Measurements from ENCODE around the gene ODAPH. TPM values are rescaled to one million over a fixed set of nuclear protein-coding genes. Genes with fewer than 3 reads are reported as not detected.

Gene ODAPH
- total and polyA plus RNA-seq, 2 donors (not counting 1 experiment from before 2014, with no cell fraction given), result not detected

GRCh38 chr4:75584067-75584466 lies 28.2 kb downstream of the ODAPH start:
- H4K20me1 ChIP-seq (ENCODE audit: control insufficient read depth, extremely low read depth, insufficient read depth, low read length), result no peaks in the 10 kb centered on the region
- H3K79me2 ChIP-seq (ENCODE audit: control insufficient read depth, insufficient read depth, low read length), result no peaks in the 10 kb centered on the region
- DNase-seq (ENCODE audit: low read depth in 2 of 2), result peak; percentile 7 to 16
- no peak overlapping the region for H3K9ac ChIP-seq (ENCODE audit: insufficient read depth, low read length)
- no peaks in the 10 kb centered on the region for H3K27me3 ChIP-seq (ENCODE audit: control insufficient read depth, insufficient read depth, low read length)
- H3K27ac ChIP-seq (ENCODE audit: insufficient read depth, low read length), result no peak overlapping the region
- H3K36me3 ChIP-seq (ENCODE audit: control insufficient read depth, insufficient read depth, low read length), result no peaks in the 10 kb centered on the region
- H3K9me3 ChIP-seq (ENCODE audit: control insufficient read depth, insufficient read depth, low read depth, low read length), result no peaks in the 10 kb centered on the region
- H3K4me3 ChIP-seq (replicated peaks in 1 of 4; ENCODE audit: control extremely low read depth in 1 of 4, insufficient read depth in 1 of 4, low read depth in 3 of 4, low read length in 4 of 4), result no peak overlapping the region
- no peaks in the 10 kb centered on the region for H3K4me1 ChIP-seq (ENCODE audit: control insufficient read depth, extremely low read depth, insufficient read depth, low read length)
- H3K4me2 ChIP-seq (ENCODE audit: extremely low read depth, insufficient read depth, low read length), result no peak overlapping the region
- H2AFZ ChIP-seq (ENCODE audit: low read length), result no peak overlapping the region
- no peak for TF ChIP-seq EZH2 (IDR thresholded peaks at IDR 0.05; ENCODE audit: low read length, missing control alignments)
- no peak for TF ChIP-seq CTCF (conservative IDR thresholded peaks at IDR 0.05 in 1 of 2, IDR thresholded peaks at IDR 0.05 in 1 of 2; ENCODE audit: low read depth in 1 of 2, low read length in 2 of 2)

- H3K27me3 ChIP-seq (ENCODE audit: control insufficient read depth, insufficient read depth, low read length), result no peaks in the 10 kb centered on the region
- H4K20me1 ChIP-seq (ENCODE audit: control insufficient read depth, extremely low read depth, insufficient read depth, low read length), result no peaks in the 10 kb centered on the region
- no peaks in the 10 kb centered on the region for H3K36me3 ChIP-seq (ENCODE audit: control insufficient read depth, insufficient read depth, low read length)
- no peak overlapping the region for H3K4me3 ChIP-seq (replicated peaks in 1 of 4; ENCODE audit: control extremely low read depth in 1 of 4, insufficient read depth in 1 of 4, low read depth in 3 of 4, low read length in 4 of 4)
- H3K9me3 ChIP-seq (ENCODE audit: control insufficient read depth, insufficient read depth, low read depth, low read length), result no peaks in the 10 kb centered on the region
- H3K4me2 ChIP-seq (ENCODE audit: extremely low read depth, insufficient read depth, low read length), result no peak overlapping the region
- DNase-seq (ENCODE audit: low read depth in 2 of 2), result no peak
- H3K27ac ChIP-seq (ENCODE audit: insufficient read depth, low read length), result no peak overlapping the region
- H3K79me2 ChIP-seq (ENCODE audit: control insufficient read depth, insufficient read depth, low read length), result no peaks in the 10 kb centered on the region
- H3K4me1 ChIP-seq (ENCODE audit: control insufficient read depth, extremely low read depth, insufficient read depth, low read length), result no peaks in the 10 kb centered on the region
- no peak for TF ChIP-seq EZH2 (IDR thresholded peaks at IDR 0.05; ENCODE audit: low read length, missing control alignments)
- TF ChIP-seq CTCF (conservative IDR thresholded peaks at IDR 0.05 in 1 of 2, IDR thresholded peaks at IDR 0.05 in 1 of 2; ENCODE audit: low read depth in 1 of 2, low read length in 2 of 2), result no peak
- H2AFZ ChIP-seq (ENCODE audit: low read length), result no peak overlapping the region
- no peak overlapping the region for H3K9ac ChIP-seq (ENCODE audit: insufficient read depth, low read length)
Observed at GRCh38 chr4:75593393-75593792, 37.5 kb downstream of the ODAPH start.

- no peaks in the 10 kb centered on the region for H3K79me2 ChIP-seq (ENCODE audit: control insufficient read depth, insufficient read depth, low read length)
- no peak overlapping the region for H3K4me3 ChIP-seq (replicated peaks in 1 of 4; ENCODE audit: control extremely low read depth in 1 of 4, insufficient read depth in 1 of 4, low read depth in 3 of 4, low read length in 4 of 4)
- no peak overlapping the region for H2AFZ ChIP-seq (ENCODE audit: low read length)
- no peaks in the 10 kb centered on the region for H3K4me1 ChIP-seq (ENCODE audit: control insufficient read depth, extremely low read depth, insufficient read depth, low read length)
- H3K9ac ChIP-seq (ENCODE audit: insufficient read depth, low read length), result no peak overlapping the region
- no peaks in the 10 kb centered on the region for H3K36me3 ChIP-seq (ENCODE audit: control insufficient read depth, insufficient read depth, low read length)
- H3K9me3 ChIP-seq (ENCODE audit: control insufficient read depth, insufficient read depth, low read depth, low read length), result no peaks in the 10 kb centered on the region
- H3K4me2 ChIP-seq (ENCODE audit: extremely low read depth, insufficient read depth, low read length), result no peak overlapping the region
- H4K20me1 ChIP-seq (ENCODE audit: control insufficient read depth, extremely low read depth, insufficient read depth, low read length), result no peaks in the 10 kb centered on the region
- H3K27ac ChIP-seq (ENCODE audit: insufficient read depth, low read length), result no peak overlapping the region
- no peak for DNase-seq (ENCODE audit: low read depth in 2 of 2)
- TF ChIP-seq CTCF (conservative IDR thresholded peaks at IDR 0.05 in 1 of 2, IDR thresholded peaks at IDR 0.05 in 1 of 2; ENCODE audit: low read depth in 1 of 2, low read length in 2 of 2) (no peak), EZH2 (IDR thresholded peaks at IDR 0.05; ENCODE audit: low read length, missing control alignments) (no peak)
- H3K27me3 ChIP-seq (ENCODE audit: control insufficient read depth, insufficient read depth, low read length), result no peaks in the 10 kb centered on the region
Observed at GRCh38 chr4:75596061-75596460, 40.2 kb downstream of the ODAPH start.
